Ishikawa (cell line): ENCODE data around the gene HOOK2.

Experiments
- CREB1 ChIP-seq: IDR thresholded peaks from 2 replicates; pipeline ENCODE4 v1.6.1; 2012; ENCODE audit warnings: low read depth
- TF ChIP-seq, protein P1 (sequence below): IDR thresholded peaks from 2 replicates; pipeline ENCODE4 v1.6.1; 2012; ENCODE audit warnings: low read depth, mild to moderate bottlenecking

DNA sequence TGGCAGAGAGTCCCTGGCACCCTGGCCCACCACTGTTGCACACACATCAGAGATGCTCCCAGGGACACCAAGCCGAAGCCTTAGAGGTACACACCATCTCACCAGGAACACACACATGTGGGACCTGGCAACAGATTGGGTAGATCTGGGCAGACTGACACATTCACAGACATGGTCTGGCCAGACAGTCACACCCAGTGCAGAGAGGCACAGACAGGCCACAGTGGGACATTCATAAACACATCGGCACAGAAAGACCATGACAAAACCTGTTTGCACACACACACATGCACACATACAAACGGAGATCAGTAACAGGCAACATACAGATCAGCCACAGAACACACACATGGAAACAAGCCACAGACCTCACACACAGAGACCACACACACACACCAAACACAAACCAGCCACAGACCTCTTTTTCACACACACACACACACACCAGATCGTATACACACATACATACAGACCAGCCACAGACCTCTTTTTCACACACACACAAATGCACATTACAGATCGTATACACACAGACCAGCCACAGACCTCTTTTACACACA, 9.6 kb upstream of the HOOK2 start:
- TF ChIP-seq CREB1: no peak
- TF ChIP-seq, protein P1, sequence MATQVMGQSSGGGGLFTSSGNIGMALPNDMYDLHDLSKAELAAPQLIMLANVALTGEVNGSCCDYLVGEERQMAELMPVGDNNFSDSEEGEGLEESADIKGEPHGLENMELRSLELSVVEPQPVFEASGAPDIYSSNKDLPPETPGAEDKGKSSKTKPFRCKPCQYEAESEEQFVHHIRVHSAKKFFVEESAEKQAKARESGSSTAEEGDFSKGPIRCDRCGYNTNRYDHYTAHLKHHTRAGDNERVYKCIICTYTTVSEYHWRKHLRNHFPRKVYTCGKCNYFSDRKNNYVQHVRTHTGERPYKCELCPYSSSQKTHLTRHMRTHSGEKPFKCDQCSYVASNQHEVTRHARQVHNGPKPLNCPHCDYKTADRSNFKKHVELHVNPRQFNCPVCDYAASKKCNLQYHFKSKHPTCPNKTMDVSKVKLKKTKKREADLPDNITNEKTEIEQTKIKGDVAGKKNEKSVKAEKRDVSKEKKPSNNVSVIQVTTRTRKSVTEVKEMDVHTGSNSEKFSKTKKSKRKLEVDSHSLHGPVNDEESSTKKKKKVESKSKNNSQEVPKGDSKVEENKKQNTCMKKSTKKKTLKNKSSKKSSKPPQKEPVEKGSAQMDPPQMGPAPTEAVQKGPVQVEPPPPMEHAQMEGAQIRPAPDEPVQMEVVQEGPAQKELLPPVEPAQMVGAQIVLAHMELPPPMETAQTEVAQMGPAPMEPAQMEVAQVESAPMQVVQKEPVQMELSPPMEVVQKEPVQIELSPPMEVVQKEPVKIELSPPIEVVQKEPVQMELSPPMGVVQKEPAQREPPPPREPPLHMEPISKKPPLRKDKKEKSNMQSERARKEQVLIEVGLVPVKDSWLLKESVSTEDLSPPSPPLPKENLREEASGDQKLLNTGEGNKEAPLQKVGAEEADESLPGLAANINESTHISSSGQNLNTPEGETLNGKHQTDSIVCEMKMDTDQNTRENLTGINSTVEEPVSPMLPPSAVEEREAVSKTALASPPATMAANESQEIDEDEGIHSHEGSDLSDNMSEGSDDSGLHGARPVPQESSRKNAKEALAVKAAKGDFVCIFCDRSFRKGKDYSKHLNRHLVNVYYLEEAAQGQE: no peak
